ENCODE data around the gene WDR7.

Gene WDR7

GRCh38 chr18:56869189-56869777 lies 218.1 kb downstream of the WDR7 start:
- no peak overlapping the region for H3K9ac ChIP-seq (ENCODE audit: low read length)
- no peaks in the 10 kb centered on the region for H3K9me3 ChIP-seq (replicated peaks; ENCODE audit: insufficient read depth, low read length)
- H2AFZ ChIP-seq (ENCODE audit: low read length), result no peak overlapping the region
- H3K4me2 ChIP-seq (ENCODE audit: low read depth, low read length), result no peak overlapping the region
- H3K79me2 ChIP-seq (ENCODE audit: low read length), result no peaks in the 10 kb centered on the region
- no peaks in the 10 kb centered on the region for H3K4me1 ChIP-seq (ENCODE audit: low read length)
- no peaks in the 10 kb centered on the region for H3K27me3 ChIP-seq (replicated peaks; ENCODE audit: insufficient read depth, low read length)
- no peaks in the 10 kb centered on the region for H3K9me2 ChIP-seq (replicated peaks; ENCODE audit: insufficient read depth, low read length)
- no peaks in the 10 kb centered on the region for H3K36me3 ChIP-seq (replicated peaks; ENCODE audit: insufficient read depth, low read length)
- H4K20me1 ChIP-seq (ENCODE audit: insufficient read depth, low read length), result no peaks in the 10 kb centered on the region
- no peak overlapping the region for H3K27ac ChIP-seq (ENCODE audit: low read length)
- no peak overlapping the region for H3K4me3 ChIP-seq (ENCODE audit: low read length)
- TF ChIP-seq CTCF (IDR thresholded peaks at IDR 0.05; ENCODE audit: low read length) (peak; percentile 78), EZH2phosphoT487 (IDR thresholded peaks at IDR 0.05; ENCODE audit: low read length) (no peak), EZH2 (optimal IDR thresholded peaks at IDR 0.05; ENCODE audit: low read depth, low read length) (no peak)
- H3F3A ChIP-seq (ENCODE audit: insufficient read depth, low read length), result no peaks in the 10 kb centered on the region
- peak; percentile 73 for DNase-seq

DNA sequence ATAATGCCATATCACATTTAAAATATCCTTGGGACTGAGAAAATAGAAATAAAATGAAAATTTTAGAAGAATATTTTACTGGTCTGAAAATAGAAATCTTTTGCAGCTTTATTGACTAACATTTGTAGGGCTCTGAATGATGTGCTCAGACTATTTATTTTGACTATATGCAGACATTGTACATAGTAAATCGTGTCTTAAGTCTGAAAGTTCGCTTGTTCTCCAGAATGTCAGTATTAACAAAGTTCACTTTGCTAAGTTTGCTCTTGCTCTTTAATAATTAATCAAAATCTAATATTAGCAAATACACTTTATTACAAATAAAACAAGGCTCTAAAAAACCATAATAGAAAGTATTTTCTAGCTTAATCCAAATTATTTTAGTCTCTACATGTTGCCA lies 219.8 kb downstream of the WDR7 start:
- Histone ChIP-seq H3K9me3 (replicated peaks; ENCODE audit: insufficient read depth, low read length) (no peaks in the 10 kb centered on the region), H4K20me1 (ENCODE audit: insufficient read depth, low read length) (no peaks in the 10 kb centered on the region), H3K4me3 (ENCODE audit: low read length) (no peak overlapping the region), H3K4me2 (ENCODE audit: low read depth, low read length) (no peak overlapping the region), H3K27ac (ENCODE audit: low read length) (no peak overlapping the region), H3K4me1 (ENCODE audit: low read length) (no peaks in the 10 kb centered on the region), H3K79me2 (ENCODE audit: low read length) (no peaks in the 10 kb centered on the region), H3K36me3 (replicated peaks; ENCODE audit: insufficient read depth, low read length) (no peaks in the 10 kb centered on the region), H2AFZ (ENCODE audit: low read length) (no peak overlapping the region), H3F3A (ENCODE audit: insufficient read depth, low read length) (no peaks in the 10 kb centered on the region), H3K9ac (ENCODE audit: low read length) (no peak overlapping the region), H3K27me3 (replicated peaks; ENCODE audit: insufficient read depth, low read length) (no peaks in the 10 kb centered on the region), H3K9me2 (replicated peaks; ENCODE audit: insufficient read depth, low read length) (no peaks in the 10 kb centered on the region)
- TF ChIP-seq EZH2phosphoT487 (IDR thresholded peaks at IDR 0.05; ENCODE audit: low read length) (no peak), CTCF (IDR thresholded peaks at IDR 0.05; ENCODE audit: low read length) (no peak), EZH2 (optimal IDR thresholded peaks at IDR 0.05; ENCODE audit: low read depth, low read length) (no peak)
- DNase-seq, result no peak

GRCh38 chr18:56872140-56872539 lies 221.0 kb downstream of the WDR7 start:
- Histone ChIP-seq H3F3A (ENCODE audit: insufficient read depth, low read length) (no peaks in the 10 kb centered on the region), H3K27me3 (replicated peaks; ENCODE audit: insufficient read depth, low read length) (no peaks in the 10 kb centered on the region), H3K4me2 (ENCODE audit: low read depth, low read length) (no peak overlapping the region), H3K27ac (ENCODE audit: low read length) (no peak overlapping the region), H2AFZ (ENCODE audit: low read length) (no peak overlapping the region), H3K9me3 (replicated peaks; ENCODE audit: insufficient read depth, low read length) (no peaks in the 10 kb centered on the region), H3K4me3 (ENCODE audit: low read length) (no peak overlapping the region), H3K4me1 (ENCODE audit: low read length) (no peaks in the 10 kb centered on the region), H4K20me1 (ENCODE audit: insufficient read depth, low read length) (no peaks in the 10 kb centered on the region), H3K36me3 (replicated peaks; ENCODE audit: insufficient read depth, low read length) (no peaks in the 10 kb centered on the region), H3K9ac (ENCODE audit: low read length) (no peak overlapping the region), H3K9me2 (replicated peaks; ENCODE audit: insufficient read depth, low read length) (no peaks in the 10 kb centered on the region), H3K79me2 (ENCODE audit: low read length) (no peaks in the 10 kb centered on the region)
- no peak for TF ChIP-seq EZH2 (optimal IDR thresholded peaks at IDR 0.05; ENCODE audit: low read depth, low read length)
- TF ChIP-seq CTCF (IDR thresholded peaks at IDR 0.05; ENCODE audit: low read length), result no peak
- TF ChIP-seq EZH2phosphoT487 (IDR thresholded peaks at IDR 0.05; ENCODE audit: low read length), result no peak
- no peak for DNase-seq
